ENCODE results near the gene KLHDC7A.

- TF ChIP-seq EZH2 (IDR thresholded peaks at IDR 0.05) (no peak), CTCF (IDR thresholded peaks at IDR 0.05) (no peak)
Measured at GRCh38 chr1:18466676-18467075, 14.1 kb upstream of the KLHDC7A start.
